ENCODE results near the gene SLC6A13.
A peak's percentile ranks its signal among the peaks of the same experiment; 100 is the strongest.

DNA sequence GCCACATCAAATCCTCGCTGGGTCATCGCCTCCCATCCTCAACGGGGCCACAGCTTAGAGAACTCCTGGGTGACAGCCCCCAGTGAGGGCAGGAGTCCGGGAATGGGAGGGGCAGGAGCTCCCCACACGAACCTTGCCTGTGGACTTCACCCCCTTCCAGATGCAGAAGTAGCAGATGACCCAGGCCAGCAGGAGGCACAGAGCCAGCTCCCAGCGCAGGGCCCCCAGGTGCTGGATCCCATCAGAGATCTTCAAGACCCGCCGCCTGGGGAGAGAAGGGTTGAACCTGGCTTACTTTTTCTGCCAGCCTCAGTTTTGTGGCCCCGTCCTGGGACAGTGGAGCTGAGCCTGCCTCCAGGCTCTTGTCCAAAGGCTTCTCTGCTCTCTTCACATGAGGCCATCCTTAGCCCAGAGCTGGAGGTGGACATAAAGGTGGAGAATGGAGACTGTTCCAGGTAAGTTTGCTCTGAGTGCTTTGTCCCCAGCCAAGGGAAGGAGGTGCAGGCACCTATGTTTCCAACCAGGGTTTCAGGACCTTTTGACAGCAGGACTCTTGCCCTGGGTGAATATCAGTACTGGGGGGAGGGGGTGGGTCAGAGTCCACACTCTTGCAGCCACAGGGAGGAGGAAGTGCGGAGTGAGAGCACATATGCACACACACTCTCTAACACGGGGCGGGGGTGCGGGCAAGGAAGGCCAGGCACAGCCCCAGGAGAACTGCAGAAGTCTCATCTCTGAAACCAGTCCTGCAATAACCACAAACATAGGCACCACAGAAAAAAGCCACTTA is 25.4 kb downstream of the SLC6A13 start:
- TF ChIP-seq, protein P1, sequence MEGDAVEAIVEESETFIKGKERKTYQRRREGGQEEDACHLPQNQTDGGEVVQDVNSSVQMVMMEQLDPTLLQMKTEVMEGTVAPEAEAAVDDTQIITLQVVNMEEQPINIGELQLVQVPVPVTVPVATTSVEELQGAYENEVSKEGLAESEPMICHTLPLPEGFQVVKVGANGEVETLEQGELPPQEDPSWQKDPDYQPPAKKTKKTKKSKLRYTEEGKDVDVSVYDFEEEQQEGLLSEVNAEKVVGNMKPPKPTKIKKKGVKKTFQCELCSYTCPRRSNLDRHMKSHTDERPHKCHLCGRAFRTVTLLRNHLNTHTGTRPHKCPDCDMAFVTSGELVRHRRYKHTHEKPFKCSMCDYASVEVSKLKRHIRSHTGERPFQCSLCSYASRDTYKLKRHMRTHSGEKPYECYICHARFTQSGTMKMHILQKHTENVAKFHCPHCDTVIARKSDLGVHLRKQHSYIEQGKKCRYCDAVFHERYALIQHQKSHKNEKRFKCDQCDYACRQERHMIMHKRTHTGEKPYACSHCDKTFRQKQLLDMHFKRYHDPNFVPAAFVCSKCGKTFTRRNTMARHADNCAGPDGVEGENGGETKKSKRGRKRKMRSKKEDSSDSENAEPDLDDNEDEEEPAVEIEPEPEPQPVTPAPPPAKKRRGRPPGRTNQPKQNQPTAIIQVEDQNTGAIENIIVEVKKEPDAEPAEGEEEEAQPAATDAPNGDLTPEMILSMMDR (IDR thresholded peaks at IDR 0.05), result no peak
- peak; percentile 45 for TF ChIP-seq POLR2A (IDR thresholded peaks at IDR 0.05)

Data from right lobe of liver (tissue), 4 donors.